GM12873 (cell line): ENCODE data around the gene ITM2B.

Source experiments
- TF ChIP-seq, protein P1 (sequence below): IDR thresholded peaks from 2 replicates; pipeline ENCODE4 v1.5.1; 2012; ENCODE audit warnings: low read depth, mild to moderate bottlenecking, moderate library complexity, low read length, control low read depth; ENCODE audit not compliant: insufficient read depth; ENCODE audit errors: missing control alignments

The ITM2B gene

DNA sequence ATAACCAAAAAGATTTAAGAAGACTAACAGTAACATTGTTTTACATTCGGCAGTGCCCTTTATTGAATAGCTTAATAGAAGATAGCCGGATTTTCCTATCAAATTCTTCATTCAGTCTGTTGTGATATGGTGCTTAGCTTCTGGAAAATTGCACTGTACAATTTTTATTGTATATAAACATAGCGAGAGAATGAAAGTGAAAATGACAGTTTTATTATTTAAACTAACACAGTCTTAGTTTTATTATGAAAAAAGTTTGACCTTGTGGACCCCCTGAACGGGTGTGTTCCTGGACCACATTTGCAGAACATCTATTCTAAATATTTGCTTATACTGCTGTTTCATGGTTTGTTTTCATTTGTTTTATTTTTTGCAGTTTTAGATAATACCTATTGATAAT lies 8.6 kb downstream of the ITM2B start:
- TF ChIP-seq, protein P1, sequence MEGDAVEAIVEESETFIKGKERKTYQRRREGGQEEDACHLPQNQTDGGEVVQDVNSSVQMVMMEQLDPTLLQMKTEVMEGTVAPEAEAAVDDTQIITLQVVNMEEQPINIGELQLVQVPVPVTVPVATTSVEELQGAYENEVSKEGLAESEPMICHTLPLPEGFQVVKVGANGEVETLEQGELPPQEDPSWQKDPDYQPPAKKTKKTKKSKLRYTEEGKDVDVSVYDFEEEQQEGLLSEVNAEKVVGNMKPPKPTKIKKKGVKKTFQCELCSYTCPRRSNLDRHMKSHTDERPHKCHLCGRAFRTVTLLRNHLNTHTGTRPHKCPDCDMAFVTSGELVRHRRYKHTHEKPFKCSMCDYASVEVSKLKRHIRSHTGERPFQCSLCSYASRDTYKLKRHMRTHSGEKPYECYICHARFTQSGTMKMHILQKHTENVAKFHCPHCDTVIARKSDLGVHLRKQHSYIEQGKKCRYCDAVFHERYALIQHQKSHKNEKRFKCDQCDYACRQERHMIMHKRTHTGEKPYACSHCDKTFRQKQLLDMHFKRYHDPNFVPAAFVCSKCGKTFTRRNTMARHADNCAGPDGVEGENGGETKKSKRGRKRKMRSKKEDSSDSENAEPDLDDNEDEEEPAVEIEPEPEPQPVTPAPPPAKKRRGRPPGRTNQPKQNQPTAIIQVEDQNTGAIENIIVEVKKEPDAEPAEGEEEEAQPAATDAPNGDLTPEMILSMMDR, result no peak

DNA sequence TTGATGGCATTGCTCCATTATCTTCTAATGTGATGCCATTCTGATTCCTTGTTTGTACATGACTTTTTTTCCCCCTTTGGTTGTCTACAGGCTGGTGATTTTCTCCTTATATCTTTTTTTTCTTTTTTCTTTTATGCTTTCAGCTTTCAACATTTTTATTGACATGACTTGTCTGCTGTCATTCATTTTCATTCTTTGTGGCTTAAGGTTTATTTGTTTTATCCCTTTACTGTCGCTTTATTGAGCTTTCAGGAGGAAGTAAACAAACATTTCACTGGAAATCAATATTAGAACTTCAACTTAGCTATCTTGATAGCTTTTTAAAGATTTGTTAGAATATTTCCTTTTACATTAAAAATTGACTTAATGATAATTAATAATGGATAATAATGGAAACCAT lies 9.7 kb downstream of the ITM2B start:
- TF ChIP-seq, protein P1, result no peak

DNA sequence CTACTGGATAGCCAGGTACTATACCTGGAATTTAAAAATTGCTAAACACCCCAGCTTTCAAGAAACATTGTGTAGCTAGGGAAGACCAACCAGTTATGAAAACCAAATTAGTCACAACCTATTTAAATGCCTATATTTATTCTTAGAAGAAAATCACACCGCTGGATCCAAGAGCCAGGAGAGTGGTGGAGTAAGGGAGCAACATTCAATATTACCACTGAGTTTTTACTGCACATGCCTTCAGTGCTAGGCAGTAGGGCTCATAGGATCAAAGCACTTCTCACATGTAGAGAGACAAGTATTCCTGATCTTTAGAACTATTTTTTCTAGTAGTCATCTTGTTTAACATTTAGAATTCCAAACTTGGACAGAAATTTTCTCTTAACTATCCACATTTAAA lies 11.2 kb downstream of the ITM2B start:
- TF ChIP-seq, protein P1, result no peak

DNA sequence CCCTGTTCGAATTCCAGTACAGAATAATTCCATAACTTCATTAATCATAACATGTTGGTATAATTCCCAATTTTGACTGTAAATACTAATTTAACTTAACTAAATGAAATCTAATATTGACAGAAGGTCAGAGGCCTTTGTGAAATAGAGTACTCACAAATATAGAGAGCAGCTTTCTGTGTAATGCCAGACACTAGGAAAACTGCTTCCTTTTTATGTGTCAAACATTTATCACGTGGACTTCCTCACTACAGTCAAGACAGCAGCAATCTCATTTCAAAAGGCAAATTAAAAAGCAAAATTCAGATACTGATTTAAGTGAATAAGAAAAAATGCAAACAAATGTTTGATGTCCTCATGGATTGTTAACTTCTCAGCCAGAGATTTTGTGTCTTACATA lies 13.1 kb downstream of the ITM2B start:
- TF ChIP-seq, protein P1, result no peak

DNA sequence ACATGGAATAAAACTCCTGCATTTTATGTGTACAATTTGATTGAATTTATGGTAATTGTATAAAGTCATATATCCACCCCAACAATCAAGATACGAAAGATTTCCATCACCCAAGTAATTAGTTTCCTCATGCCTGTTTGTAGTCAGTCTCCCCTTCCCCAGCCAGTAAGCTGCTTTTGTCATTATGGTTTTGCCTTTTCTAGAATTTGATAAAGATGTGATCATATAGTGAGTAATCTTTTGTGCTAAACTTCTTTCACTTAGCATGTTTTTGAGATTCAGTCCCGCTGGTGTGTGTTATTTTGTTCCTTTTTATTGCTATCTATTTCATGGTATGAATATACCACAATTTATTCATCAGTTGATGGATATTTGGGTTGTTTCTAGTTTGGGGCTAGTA lies 16.0 kb downstream of the ITM2B start:
- TF ChIP-seq, protein P1, result no peak

DNA sequence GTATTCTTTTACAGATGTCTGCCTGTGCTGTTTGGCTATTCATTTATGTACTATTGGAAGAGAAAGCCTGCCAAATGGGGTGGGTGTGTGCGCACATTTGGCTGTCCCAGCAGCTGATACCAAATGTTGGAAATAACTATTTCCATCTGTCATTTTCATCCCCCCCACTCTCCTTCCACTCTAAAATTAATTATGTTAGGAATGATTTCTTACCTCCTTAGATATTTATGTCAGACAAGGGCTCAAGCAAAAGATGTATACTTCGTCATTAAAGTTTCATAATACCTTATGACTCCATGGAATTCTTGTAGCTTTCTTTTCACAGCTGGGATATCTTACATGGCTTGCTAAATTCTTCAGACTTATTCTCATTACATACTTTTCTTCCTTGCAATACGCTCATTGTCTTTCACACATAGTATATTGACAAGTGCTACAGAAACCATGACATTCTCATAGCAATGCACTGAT lies 18.6 kb downstream of the ITM2B start:
- TF ChIP-seq, protein P1, result no peak

DNA sequence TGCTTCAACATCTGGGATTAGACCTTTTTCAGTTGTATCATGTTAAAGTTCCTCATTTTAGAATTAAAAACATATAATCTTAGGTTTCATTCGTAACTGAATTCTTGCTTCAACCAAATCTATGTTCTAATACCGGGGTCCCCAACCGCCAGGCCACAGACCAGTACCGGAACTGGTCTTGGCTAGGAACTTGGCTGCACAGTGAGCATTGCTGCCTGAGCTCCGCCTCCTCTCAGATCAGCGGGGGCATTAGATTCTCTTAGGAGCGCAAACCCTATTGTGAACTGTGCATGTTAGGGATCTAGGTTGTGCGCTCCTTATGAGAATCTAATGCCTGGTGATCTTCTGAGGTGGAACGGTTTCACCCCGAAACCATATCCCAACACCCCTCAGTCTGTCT lies 19.2 kb downstream of the ITM2B start:
- TF ChIP-seq, protein P1, result no peak
